GM19099 (cell line): ENCODE results near the gene XPO4.

Experiments used
- POLR2A ChIP-seq: IDR thresholded peaks from 3 replicates; pipeline ENCODE4 v1.6.1; 2011; ENCODE audit warnings: low read depth; ENCODE audit not compliant: insufficient read length; ENCODE audit errors: extremely low read depth

XPO4 gene

DNA sequence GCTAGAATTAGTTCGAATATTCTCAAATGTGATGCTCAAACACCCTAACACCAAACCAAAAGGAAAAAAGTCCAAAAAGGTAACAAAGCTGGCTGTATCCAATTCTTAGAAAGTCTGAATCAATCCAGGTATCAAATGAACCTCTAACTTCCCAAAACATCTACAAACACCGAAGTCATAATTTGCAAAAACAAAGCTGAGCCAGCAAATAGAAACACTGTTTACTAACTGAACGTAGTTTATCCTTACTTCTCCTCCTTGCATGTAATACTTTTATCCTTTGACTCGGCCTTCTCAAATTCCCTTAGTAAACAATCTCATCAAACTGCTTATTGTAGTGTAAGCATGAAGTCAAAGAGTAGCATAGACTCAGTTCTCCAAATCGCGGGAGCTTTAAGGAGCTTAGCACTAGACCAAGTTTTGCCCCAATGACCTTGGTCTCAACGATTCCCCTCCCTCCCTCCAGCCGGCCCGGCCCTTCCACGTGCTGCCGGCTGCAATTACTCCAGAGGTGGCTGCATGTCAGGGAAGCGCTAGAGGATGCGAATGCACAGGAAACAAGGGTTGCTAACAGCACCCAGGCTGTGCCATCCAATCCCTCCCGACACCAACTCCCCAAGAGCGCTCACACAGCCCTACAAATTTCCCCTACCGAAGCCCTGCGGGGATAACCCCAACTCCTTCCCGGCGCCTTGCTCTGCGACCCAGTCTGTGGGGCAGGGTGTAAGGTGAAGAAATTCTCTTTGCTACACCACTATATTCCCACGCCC lies 693 bp downstream of the XPO4 start:
- no peak for TF ChIP-seq POLR2A

- TF ChIP-seq POLR2A = no peak
Observed at GRCh38 chr13:20894245-20894644, 8.3 kb downstream of the XPO4 start.

- TF ChIP-seq POLR2A = no peak
Observed at GRCh38 chr13:20891768-20892167, 10.8 kb downstream of the XPO4 start.

GRCh38 chr13:20891034-20891433 lies 11.5 kb downstream of the XPO4 start:
- TF ChIP-seq POLR2A = no peak

DNA sequence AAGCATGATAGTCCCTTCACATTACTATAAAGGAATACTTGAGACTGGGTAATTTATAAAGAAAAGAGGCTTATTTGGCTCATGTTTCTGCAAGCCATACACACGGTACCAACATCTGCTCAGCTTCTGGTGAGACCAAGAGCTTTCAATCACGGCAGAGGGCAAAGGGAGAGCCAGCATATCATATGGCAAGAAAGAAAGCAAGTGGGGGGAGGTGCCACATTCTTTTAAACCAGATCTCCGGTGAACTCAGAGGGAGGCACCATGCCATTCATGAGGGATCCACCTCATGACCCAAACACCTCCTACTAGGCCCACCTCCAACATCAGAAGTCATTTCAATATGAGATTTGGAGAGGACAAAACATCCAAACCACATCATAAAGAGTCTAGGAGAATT lies 20.3 kb downstream of the XPO4 start:
- TF ChIP-seq POLR2A = no peak

- no peak for TF ChIP-seq POLR2A
Observed at GRCh38 chr13:20877902-20878301, 24.6 kb downstream of the XPO4 start.

DNA sequence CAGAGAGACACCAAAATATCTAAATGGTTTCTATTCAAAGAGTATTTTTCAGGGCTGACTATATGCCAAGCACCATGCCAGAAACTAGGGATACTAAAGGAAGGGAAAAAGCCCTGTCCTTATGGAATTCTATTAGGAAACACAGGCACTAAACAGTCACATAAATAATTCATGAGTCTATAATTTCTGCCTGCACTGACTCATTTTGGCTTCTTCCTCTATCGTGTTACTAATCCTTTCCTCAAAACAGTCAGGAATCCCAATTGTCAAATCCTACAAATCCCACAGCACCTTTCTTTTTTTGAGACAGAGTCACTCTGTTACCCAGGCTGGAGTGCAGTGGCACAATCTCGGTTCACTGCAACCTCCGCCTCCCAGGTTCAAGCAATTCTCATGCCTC lies 29.2 kb downstream of the XPO4 start:
- no peak for TF ChIP-seq POLR2A

DNA sequence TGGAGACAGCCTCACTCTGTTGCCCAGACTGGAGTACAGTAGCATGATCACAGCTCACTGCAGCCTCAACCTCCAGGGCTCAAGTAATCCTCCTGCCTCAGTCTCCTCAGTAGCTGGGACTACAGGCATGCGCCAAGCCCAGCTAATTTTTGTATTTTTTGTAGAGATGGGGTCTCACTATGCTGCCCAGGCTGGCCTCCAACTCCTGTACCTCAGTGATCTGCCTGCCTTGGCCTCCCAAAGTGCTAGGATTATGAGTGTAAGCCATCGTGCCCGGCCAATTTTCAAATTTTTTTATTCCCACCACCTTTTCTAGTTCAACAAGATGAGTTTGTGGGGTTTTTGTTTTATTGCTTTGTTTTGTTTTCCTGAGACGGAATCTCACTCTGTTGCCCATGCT lies 31.7 kb downstream of the XPO4 start:
- no peak for TF ChIP-seq POLR2A

GRCh38 chr13:20869540-20869939 lies 33.0 kb downstream of the XPO4 start:
- no peak for TF ChIP-seq POLR2A

DNA sequence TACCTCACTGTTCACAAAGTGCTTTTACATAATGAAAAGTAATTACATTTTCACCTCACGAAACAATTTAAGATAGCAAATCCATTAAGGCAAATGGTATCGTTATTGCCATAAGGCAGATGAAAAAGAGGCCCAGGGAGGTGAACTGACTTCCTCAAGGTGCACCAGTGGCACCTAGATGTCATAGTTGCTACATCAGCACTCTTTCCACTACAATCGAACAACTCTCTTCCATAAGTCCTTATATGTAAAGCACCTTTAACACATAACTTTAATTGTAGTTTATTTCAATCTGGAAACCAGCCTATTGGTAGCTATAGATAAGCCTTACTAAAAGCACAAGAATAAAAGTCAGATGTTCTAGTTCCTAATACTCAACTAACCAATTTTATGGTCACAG lies 35.1 kb downstream of the XPO4 start:
- no peak for TF ChIP-seq POLR2A

- no peak for TF ChIP-seq POLR2A
Observed at GRCh38 chr13:20860844-20861243, 41.7 kb downstream of the XPO4 start.

- TF ChIP-seq POLR2A = no peak
Observed at GRCh38 chr13:20856650-20857049, 45.9 kb downstream of the XPO4 start.

DNA sequence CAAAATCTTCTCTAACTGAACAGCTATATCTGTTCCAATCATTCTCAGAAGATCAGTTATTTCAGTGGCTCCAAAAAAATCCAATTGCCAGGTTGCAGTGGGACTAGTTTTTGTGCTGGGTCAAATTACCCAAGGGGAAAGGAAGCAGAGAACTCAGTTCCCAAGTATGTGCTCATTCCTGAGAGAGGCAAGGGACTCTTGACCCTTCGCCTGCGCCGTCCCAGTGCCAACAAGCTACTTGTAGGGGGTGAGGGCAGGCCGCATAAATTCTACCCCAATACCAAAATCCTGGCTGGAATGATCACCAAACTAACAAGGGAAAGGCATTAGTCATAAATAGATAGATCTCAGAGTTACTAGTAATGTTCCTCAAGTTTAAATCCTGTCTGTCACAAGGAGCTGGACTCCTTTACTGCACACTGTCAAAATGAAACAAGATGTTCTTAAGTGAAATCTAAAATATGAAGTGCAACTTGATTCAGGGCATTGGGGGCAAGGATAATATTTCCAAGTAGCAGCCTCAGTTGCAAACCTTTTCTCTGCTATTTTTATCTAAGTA lies 50.6 kb downstream of the XPO4 start:
- TF ChIP-seq POLR2A = no peak

DNA sequence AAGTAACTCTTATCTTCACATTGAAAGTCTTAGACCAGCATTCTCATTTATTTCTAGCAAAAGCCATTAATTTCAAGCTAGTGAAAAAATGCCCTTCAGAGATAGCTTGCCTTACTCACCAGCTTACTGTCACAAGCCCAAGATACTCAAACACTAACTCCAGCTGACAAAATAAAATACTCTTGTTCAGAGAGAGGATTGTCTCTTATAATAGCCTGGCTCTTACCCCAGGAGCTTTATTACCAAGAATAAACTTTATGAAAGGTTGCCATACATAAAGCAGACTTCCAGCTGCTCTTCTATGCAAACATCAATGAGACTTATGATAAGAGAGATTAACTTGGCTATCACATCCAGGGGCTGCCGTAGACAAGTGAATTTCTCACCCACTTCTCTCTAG lies 53.6 kb downstream of the XPO4 start:
- TF ChIP-seq POLR2A = no peak

DNA sequence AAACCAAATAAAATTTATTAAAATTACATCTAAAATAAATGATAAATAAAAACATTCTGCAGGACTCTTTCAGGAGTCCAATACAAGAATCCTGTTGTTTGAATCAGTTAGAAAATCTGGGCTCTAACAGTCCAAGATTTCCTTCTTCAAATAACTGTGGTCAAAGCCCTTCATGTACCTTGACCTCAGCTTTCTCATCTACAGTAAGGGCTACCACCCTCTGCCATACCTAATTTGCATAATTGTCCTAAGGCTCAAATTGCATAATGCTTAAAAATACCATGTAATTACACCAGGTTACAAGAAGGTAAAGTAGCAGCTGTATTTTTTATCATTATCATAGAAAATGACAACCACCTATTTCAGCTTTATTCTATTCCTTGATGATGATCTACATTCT lies 54.3 kb downstream of the XPO4 start:
- no peak for TF ChIP-seq POLR2A

DNA sequence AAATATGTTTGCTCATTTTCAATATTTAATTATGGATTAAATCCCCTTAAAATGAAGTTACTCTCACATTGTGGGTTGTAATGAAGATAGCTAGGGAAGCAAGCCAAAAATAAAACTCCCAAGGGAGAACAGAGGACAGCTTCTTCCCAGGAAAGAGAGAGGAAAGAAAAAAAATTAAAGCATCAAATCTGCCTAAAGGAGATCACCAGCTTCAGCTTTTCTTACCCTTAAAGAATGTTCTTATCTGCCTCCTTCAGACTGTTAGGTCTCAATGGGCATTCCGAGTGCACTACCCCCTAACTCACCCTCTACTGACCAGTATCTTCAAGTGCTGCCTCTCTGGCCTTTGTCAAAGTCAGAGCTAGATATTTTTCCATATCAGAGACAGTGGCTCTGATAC lies 55.2 kb downstream of the XPO4 start:
- no peak for TF ChIP-seq POLR2A

DNA sequence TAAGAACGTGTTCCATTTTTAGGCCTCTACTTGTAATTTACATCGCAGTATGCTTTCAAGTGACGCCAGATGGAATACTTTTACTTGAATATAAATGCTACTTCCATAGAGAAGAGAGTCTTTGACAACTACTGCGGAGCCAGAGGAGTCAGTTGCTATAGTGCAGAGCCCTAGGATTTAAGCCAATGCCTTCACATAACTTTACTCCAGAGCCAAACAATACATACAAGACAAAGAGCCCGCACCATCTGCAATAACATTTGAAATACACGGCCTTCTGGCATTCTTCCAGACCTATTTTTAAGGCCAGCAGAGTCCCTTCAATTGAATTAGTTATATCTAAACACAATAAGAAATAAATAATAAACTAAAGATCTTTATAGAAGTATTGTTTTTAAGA lies 59.4 kb downstream of the XPO4 start:
- TF ChIP-seq POLR2A = no peak
